GM19467 (cell line): ENCODE measurements around the gene MYL2.

ENCODE experiments used
- ATAC-seq: cut with Tn5 transposase; IDR thresholded peaks from one replicate; pipeline ENCODE4 v1.9.1; 2021; ENCODE audit warnings: mild to moderate bottlenecking, moderate library complexity; ENCODE audit not compliant: unreplicated experiment

Gene MYL2

GRCh38 chr12:110901401-110901800 is 19.0 kb downstream of the MYL2 start:
- no peak for ATAC-seq

GRCh38 chr12:110896559-110896958 is 23.8 kb downstream of the MYL2 start:
- ATAC-seq, result no peak

DNA sequence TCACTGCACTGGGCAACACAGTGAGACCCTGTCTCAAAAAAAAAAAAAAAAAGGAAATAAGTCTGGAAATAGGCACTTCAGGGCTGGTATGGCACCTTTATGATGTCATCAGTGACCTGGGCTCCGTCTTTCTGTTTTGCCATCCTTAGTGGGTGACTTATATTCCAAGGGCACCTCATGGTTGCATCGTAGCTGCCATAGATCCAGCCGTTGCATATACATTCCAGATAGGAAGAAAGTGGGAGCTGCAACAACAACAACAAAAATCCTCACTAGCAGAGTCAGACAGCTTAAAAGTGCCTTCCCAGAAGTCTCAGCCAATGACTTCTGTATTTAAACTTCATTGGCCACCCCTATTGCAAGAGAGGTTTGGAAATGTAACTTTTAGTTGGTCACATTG is 26.4 kb downstream of the MYL2 start:
- ATAC-seq, result no peak

GRCh38 chr12:110889361-110889760 is 31.0 kb downstream of the MYL2 start:
- no peak for ATAC-seq

DNA sequence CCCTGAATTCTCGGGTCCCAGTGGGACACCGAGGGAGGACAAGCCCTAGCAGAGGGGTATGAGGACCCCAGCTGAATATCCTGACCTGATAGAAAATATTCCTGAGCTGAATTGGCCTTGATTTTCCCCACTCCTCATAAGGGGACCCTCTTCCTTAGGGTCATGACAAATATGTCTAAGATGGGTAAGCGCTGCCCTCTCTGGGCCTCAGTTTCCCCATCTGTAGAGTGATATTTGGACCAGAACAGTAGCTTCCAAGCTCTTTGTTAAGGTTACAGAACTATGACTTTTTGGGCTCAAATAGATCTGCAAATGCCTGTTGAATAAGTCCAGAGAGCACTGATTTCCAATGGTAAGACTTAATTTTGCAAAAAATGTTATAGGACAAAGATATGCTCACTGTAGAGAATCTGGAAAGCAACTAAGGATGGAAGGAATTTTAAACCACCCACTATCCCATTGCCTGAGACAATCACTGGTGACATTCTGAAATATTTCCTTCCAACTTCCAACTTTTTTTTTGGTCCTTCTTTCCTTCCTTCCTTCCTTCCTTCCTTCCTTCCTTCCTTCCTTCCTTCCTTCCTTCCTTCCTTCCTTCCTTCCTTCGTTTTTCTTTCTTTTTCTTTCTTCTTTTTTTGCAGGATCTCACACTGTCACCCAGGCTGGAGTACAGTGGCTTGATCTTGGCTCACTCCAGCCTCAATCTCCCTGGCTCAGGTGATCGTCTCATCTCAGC is 32.0 kb downstream of the MYL2 start:
- ATAC-seq, result no peak

DNA sequence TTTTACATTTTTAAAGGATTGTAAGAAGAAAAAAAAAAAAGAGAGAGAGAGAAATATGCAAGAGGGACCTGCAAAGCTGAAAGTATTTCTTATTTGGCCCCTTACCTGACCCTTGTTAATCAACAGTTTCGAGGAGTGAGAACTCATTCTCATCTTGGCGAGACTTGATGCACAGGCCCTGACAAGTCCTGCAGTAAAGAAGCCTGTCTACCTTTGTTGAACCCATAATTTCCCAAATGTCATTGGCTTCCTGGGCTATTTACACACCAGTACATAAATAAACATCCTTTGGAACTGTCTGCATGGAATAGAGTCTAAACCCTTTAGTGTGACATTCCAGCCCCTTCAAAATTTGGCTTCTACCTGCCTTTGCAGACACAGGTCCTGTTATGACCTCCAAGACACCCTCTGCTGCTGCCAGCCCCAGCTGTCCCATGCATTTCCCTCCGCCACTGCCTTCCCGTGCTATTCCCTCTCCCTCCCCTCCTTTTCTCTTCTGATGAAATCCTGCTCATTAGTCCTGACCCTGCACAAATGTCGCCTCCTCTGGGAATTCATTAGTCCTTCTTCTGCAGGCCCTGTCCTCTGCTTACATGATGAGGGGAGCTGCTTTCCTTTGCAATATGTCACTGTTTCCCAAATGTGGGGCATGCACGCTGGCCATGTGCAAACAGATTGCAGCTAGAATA is 35.1 kb downstream of the MYL2 start:
- ATAC-seq, result no peak

DNA sequence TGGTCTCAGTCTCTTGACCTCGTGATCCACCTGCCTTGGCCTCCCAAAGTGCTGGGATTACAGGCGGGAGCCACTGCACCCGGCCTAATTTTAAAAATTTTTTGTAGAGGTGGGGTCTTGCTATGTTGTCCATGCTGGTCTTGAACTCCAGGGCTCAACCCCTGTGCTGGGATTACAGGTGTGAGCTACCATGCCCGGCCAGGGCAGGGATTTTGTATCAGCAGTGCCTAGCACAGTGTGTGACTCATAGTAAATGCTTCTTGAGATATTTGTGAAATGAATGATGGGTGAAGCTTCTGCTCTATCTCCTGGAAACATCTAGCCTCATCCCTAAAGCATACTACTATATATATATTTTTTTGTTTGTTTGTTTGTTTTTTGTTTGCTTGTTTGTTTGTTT is 37.1 kb downstream of the MYL2 start:
- no peak for ATAC-seq

DNA sequence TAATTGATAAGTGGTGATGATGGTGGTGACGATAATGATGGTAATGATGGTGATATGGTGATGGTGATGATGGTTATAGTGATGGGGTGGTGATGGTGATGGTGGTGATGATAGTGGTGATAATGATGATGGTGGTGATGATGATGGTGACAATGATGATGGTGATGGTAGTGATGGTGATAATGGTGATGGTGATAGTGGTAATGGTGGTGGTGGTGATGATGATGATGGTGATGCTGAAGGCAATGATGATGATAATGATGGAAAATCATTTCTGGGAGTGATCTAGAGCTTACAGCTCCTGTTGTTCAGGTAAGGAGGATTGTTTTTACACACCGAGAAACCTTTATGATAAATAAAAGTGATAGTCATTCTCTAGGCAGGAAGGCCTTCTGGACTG is 39.7 kb downstream of the MYL2 start:
- no peak for ATAC-seq

- no peak for ATAC-seq
Measured at GRCh38 chr12:110874781-110875180, 45.6 kb downstream of the MYL2 start.

- no peak for ATAC-seq
Measured at GRCh38 chr12:110874351-110874750, 46.0 kb downstream of the MYL2 start.

GRCh38 chr12:110872100-110872499 is 48.3 kb downstream of the MYL2 start:
- ATAC-seq, result no peak

DNA sequence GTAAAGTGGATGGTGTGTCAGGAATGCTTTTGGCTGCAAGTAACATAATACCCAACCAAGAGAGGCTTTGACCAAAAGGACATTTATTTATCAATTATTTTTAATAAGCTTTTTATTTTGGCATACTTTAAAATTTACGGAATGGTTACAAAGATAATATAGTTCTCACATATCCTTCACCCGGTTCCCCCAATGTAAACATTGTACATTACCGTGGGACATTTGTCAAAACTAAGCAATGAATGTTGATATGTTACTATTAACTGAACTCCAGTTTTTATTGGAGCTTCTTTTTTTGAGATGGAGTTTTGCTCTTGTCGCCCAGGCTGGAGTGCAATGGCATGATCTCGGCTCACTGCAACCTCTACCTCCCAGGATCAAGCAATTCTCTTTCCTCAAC is 50.6 kb downstream of the MYL2 start:
- ATAC-seq, result no peak

DNA sequence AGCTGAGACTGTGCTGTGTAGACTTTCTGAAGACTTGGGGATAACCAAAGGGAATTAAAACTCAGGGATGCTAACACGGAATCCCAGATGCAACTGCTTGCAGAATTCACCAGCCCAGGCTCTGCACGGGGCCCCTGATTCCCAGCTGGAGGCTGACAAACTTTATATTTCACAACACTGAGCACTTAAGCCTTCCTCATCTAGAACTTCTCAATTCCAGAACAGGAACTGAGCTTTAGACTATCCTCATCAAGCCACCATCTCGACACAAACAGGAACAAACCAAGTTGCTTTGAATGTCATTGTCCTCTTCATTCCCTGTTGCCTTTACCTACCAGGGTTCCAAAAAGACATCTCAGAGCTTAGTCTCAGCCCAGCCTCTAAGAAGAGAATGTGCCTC is 51.4 kb downstream of the MYL2 start:
- ATAC-seq, result no peak

- no peak for ATAC-seq
Measured at GRCh38 chr12:110865521-110865920, 54.9 kb downstream of the MYL2 start.

DNA sequence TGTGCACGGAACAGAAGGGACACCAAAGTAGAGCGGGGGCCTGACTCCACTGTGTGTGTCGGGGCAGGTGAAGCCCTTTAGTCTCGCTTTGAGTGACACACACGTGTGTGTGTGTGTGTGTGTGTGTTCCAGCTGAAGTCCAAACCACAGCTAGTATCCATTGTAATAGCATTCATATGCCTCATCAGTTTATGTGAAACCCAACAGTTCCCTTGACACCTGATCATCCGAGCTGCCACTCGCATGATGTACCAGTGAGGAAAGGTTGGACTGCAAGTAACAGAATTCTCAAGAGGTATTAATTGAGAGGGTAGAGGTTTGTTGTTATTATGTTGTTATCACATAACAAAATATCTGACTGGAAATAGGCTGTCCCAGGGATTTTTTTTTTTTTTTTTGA is 57.2 kb downstream of the MYL2 start:
- no peak for ATAC-seq

DNA sequence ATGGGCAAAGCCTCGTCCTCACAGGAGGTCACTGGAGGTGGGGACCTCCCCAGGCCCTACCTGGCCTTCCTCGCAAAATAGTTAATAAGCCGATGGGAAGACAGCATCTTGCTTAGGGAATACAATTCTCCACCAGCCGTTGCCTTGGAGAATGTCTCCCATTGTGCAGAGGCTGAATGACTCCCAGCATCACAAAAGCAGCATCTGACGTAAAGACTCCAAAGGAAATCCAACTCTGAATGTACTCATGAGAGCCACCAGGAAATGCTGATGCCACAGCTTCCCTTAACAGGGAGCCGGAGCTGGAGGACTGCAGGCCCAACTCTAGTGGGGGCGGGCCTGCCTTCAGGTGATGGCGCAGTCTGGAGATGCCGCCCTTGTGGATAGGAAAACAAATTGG is 58.0 kb downstream of the MYL2 start:
- ATAC-seq, result no peak

DNA sequence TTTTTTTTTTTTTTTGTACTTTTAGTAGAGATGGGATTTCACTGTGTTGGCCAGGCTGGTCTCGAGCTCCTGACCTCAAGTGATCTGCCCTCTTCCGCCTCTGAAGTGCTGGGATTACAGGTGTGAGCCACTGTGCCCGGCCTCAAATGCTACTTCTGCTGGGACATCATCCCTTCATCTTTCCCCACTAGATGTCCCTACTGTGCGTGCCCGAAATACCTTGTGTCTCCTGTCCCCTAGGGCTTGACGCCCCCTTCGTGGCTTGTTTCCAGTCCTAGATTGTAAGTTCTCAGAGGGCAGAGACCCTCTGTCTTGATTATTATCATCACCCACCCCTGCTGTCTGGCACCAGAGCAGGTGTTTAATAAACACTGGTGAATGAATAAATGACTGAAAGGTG is 58.6 kb downstream of the MYL2 start:
- no peak for ATAC-seq
